HG02763 (cell line): Measurements from ENCODE around the gene PRKD1.

Experiments used
- ATAC-seq: cut with Tn5 transposase; IDR thresholded peaks from one replicate; pipeline ENCODE4 v1.9.1; 2021; ENCODE audit warnings: mild to moderate bottlenecking, moderate library complexity; ENCODE audit not compliant: unreplicated experiment

PRKD1 gene

GRCh38 chr14:29687071-29687765, 240.4 kb downstream of the PRKD1 start:
- ATAC-seq = no peak

DNA sequence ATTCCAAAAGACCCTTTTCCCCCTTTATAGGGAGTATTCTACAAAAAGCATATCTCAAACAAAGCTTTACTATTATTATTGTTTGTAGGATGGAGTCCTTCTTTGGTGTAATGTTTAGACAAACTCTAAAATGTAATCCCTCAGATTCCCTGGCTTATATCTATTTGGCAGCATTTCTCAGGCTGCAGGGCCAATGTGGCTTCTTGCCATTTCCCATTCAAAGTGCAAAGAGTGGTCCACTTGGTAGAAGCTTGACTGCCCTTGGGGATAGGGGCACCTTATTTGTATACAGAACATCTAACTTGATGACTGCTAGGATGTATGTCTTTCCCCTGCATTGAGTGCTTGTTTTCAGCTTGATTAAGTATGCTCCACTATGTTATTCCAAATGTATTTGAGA, 242.7 kb downstream of the PRKD1 start:
- no peak for ATAC-seq

DNA sequence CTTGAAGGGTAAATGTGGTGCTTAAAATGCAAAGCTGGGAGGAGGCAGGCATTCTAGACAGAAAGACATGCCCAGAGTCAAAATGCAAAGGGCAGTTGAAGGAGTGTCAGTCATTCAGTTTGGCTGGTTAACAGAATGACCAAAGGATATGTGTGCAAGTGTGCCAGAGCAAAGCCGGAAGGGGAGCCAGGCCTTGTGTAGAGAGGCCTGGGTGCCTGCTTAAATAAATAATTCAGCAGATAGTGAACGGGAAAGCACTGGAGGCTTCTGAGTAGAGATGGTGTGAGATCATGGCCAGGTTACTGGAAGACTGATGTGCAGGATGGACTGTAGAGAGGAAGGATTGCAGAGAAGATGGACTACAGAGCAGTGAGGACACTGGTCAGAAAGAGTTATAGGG, 244.9 kb downstream of the PRKD1 start:
- no peak for ATAC-seq

- ATAC-seq = no peak
Measured at GRCh38 chr14:29681316-29681715, 246.3 kb downstream of the PRKD1 start.

DNA sequence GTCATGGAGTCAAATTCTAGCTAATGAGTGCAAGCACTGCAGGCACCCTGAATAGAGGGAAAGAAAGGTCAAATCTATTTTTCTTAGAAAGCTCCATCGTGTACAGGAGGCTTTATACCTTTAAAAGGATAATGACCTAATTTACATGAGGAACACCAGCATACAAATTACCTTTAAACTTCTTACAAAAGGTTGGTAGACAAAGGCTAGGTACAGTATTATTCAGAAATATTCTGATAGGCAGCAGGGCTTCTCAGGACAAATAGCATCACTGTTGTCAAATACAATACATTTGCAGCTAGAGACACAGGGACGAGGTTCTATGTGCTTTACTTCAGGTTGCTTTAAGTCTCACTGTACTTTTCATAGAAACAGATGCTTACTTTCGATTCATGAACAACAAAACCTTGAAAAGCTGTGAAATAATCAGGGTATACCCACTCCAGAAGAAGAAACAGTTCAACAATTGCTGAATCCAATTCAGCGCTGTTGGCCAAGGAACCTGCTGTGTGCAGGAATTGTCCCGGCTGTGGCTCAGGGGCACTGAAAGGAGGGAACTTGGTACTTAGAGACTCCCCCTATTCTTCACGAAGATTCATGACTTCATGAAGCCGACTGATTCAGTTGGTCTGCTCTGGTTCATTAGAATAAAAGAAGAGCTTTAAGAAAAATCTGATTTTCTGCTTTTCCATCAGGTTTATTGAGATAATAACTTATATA, 252.9 kb downstream of the PRKD1 start:
- ATAC-seq = no peak

GRCh38 chr14:29672831-29673230, 254.8 kb downstream of the PRKD1 start:
- ATAC-seq = no peak

DNA sequence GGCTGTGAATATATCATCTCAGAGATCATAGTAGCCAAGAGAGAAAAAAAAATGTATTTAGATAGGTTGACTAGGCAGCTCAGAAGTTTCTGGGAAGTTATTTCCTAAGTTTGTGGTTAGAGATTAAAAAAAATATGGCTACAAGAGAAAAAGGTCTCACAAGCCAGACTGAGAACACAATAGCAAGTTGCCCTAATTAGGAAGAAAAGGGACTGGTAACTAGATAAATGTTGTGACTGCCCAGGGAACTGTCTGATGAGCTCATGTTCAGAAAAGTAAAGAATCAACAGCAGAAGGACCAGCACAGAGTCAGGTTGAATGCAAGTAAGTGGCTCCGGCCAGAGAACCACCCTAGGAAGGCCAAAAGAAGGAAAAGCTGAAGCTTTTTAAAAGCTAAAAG, 256.6 kb downstream of the PRKD1 start:
- no peak for ATAC-seq

DNA sequence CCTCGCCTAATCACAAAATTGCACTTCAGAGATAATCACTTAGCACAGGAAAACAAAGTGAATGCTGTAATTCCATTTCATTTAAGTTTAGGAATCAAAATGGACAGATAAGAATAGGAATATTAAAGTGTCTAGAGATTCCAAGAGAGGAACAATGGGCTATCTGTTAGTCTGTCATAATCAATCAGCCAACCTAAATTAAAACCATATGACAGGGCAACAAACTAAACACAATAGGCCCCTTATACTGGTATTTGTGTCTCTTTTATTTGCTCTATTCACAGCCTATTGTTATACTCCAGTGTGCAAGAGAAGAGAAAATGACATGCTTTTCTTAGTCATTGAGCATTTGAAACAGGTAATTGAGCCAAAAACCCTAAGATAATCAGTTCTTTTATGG, 259.4 kb downstream of the PRKD1 start:
- ATAC-seq = no peak

DNA sequence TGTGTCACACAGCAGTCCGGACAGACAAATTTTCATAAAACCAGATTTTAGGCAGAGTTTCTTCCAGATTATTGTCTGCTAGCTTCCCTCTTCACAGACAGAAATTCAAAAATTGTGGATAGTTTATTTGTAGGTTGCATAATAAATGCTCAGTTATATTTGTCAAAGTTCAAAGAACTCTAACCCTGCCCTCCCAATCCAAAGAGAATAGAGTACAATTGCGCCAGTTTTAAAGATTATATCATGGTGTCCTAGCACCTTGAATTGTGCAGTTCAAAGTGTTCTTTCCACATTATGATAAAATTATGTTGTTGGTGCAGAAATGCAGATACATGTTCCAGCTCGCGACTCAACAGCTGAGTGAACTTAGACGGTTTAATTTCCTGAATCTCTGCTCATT, 263.1 kb downstream of the PRKD1 start:
- ATAC-seq = no peak

DNA sequence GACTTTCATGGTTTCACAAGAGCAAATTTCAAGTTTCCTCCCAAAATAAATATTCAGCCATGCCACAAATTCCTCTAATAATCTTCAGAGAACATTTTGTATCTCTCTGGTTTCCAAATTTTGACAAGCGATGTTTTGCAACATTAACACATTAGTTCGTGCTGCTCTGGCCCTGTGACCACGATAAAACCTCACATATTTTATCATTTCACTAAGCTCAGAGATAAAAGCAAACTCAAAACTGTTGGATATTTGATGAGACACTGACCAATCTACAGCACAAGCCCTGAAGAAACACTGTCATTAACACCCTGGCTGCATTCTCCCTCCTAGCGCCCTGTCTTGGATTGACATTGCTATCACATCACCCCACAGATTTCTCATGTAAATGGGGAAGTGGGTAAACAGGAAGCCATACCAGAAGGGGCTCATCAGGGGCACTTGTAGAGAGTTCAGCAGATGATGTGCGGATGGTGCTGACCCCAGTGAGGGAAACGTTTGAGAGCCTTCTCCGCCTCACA, 264.3 kb downstream of the PRKD1 start:
- ATAC-seq = no peak

DNA sequence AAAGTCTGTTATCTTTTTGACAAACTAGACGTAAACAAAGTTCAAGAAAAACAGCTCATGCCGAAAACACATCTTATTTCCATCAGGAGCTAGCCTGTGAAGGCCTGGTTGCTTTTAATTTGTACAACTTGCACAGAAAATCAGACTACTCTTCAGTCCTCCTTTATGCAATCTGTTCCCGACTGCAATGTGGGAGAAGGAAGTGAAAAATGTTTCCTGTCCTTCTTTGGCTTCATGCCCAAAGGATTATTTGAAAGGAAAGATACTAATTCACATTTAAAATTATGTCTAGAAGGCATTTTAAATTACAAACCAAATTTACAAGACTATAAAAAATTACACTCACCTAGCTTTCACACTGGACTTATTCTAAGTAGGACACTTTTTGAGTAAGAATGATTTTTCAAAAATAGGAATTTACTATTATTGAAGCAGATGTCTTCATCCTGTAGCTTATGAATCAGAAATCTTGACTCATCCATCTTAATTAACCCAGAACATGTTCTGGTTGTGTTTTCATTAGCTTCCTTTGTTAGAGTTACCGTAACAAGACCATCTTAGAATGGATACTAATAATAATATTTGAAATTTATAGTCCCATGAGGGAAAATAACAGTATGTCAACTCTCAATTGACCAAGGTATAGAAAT, 272.6 kb downstream of the PRKD1 start:
- no peak for ATAC-seq

DNA sequence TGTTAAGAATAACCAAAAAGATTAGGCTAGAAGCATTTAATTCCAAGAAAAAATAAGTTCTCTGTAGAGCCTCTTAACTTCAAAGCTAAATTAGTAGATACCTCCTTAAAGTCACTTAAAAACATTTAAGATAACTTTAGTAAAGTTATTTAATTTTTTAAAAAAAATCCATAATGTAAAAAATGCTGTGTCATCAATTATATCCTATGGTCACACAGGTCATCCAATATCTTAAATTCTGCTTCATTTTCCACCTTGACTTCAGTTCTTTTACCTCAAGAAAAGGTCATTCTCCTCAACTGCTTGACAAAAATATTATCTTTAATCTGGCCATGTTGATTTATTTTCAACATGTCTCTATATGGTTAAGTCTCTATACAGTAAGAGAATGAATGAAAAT, 274.3 kb downstream of the PRKD1 start:
- no peak for ATAC-seq

DNA sequence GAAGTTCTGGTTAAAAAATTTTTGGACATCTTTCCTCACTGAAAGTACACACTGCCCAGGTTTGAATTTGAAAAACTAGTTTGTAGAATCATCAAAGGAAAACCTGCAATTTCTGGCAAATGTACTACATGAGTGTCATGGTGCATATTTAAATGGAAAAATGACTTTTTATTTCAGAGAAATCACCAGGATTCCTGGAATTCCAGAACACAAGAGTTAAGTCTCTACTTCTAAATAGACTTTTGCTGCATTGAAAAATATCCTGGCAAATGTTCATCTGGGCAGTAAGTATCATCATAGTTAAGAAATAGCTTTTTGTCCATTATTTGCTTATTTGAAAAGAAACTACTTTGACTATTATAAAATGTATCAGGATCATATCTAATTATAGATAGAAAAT, 275.1 kb downstream of the PRKD1 start:
- ATAC-seq = no peak

DNA sequence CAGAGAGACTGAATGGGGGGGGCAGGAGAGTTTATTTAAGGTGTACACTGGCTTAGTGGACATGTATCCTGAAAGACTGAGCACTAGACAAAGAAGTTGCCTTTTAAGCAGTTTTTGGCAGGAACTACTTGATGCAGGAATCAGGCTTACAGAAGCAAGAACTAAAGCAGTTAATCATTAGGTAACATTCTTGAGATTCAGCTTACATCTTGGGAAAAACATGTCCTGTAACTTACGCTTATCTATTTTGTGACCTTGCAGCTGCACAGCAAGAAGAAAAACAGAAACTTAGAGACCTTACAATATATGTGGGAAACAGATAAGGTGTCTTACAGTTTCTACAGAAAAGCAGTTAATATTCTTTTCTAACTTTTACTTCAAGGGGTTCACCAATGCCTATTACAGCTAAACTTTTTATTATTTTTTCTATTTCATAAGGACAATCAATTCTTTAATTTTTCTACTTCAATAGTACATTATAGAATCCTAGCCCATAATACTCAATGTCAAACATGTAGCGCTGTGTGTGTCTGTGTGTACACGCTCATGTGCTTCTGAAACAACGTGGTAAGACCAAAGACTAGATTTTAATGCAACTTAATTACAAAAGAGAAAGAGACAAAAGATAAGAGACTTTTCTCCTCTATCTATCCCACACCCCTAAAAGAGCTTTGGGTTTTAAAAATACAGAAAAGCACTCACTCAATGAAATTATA, 276.9 kb downstream of the PRKD1 start:
- no peak for ATAC-seq

DNA sequence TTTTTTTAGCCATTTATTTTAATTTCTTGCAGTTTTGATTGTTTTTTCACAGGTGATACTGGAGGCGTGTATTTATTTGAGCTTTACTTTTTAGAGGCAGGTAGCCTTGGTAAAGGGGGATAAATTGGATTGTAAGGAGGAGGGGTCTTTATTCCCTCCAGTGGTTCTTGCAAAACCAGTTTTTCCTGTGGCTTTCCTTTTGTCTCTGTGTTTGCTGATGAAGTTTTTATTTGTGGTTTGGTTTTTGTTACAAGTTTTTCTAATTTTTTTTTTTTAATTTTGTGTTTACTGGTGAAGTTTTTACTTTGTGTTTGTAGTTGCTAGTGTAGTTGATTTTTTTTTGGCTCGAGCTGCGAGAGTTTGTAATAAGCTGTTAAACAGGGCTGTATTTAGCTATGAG, 278.5 kb downstream of the PRKD1 start:
- ATAC-seq = no peak

DNA sequence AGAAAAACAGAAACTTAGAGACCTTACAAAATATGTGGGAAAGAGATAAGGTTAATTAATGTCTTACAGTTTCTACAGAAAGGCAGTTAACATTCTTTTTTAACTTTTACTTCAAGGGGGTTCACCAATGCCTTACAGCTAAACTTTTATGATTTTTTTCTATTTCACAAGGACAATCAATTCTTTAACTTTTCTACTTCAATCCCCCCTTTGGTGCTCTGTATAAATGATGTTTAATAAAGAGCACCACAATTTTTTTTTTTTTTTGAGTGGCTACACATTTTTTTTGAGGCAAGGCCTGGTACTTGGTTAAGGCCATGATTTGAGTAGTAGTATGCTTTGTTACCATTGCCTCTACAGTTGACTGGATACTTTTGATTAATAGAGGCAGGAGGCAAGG, 279.6 kb downstream of the PRKD1 start:
- no peak for ATAC-seq

GRCh38 chr14:29645117-29645516, 282.5 kb downstream of the PRKD1 start:
- ATAC-seq = no peak

GRCh38 chr14:29643433-29644211, 284.0 kb downstream of the PRKD1 start:
- ATAC-seq = no peak

DNA sequence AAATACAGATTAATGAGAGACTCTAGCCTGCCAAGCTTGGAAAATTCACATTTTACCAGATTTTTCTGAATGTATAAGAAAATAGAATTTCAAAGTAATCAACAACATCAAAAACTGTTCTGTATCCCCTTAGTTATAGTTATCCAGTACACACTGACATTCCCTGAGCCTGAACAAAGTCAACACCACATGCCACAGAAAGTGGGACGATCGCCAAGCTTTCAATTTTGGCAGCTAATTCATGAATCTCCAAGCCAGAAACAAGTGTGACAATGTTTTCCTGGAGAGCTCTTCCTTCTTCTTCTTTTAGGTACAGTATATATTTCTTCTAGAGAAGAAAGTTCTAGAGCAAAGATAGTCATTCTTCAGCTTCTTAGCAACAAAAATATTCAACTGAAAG, 290.2 kb downstream of the PRKD1 start:
- no peak for ATAC-seq

DNA sequence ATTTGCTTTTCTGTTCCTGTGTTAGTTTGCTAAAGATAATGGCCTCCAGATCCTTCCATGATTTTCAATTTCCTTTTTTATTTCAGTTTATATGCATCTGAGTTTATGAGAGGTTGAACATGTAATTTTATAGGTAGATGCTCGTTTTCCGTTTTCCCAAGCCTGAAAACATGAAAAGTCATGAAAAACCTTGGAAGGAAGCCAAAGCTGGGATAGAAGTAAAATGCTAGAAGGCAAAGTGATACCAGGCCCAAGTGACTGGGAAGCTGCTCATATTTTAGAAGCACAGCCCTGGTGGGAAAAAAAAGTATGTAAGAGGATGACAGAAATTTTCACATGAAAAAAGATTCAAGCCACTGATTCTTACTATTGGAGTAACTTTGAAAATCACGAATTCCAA, 290.8 kb downstream of the PRKD1 start:
- no peak for ATAC-seq
